MCF 10A (cell line): ENCODE measurements around the gene ARMC9. TPM values are rescaled to one million over a fixed set of nuclear protein-coding genes. Genes with fewer than 3 reads are reported as not detected.

ENCODE experiments used
- BruUV-seq: library from RNA; stranded (reverse); fragments of 400-500 nt; replicated peaks from 2 replicates; lab custom pipeline; 2021; lab: Mats Ljungman, UMichigan
- CTCF ChIA-PET: fragments of 300-600 bp; sonication (Branson Sonifier 250); formaldehyde crosslinking; extraction: SDS; loops from one replicate; lab custom pipeline; 2021; ENCODE audit warnings: antibody characterized with exemption, inconsistent platforms; lab: Yijun Ruan, JAX
- POLR2A ChIA-PET: fragments of 300-600, 350-650 bp; sonication (Branson Sonifier 250); formaldehyde crosslinking; extraction: SDS; loops from one replicate; lab custom pipeline; 2020; ENCODE audit warnings: antibody characterized with exemption, inconsistent platforms; lab: Yijun Ruan, JAX
- DNase-seq: peaks from one replicate; pipeline ENCODE4 v3.0.0-alpha.2; 2018; ENCODE audit not compliant: unreplicated experiment
- H3K27ac Mint-ChIP-seq: one replicate; pipeline ENCODE4 v1.8.0; 2022; ENCODE audit warnings: mild to moderate bottlenecking, low read depth, mixed read lengths; ENCODE audit not compliant: unreplicated experiment
- H3K27me3 Mint-ChIP-seq: one replicate; pipeline ENCODE4 v1.8.0; 2022; ENCODE audit warnings: mixed read lengths; ENCODE audit not compliant: insufficient read depth, unreplicated experiment
- H3K36me3 Mint-ChIP-seq: one replicate; pipeline ENCODE4 v1.8.0; 2022; ENCODE audit warnings: mild to moderate bottlenecking, moderate library complexity, mixed read lengths; ENCODE audit not compliant: insufficient read depth, unreplicated experiment
- H3K4me1 Mint-ChIP-seq: one replicate; pipeline ENCODE4 v1.8.0; 2022; ENCODE audit warnings: mixed read lengths; ENCODE audit not compliant: insufficient read depth, unreplicated experiment
- H3K4me3 Mint-ChIP-seq: one replicate; pipeline ENCODE4 v1.8.0; 2022; ENCODE audit warnings: mild to moderate bottlenecking, moderate library complexity, mixed read lengths; ENCODE audit not compliant: unreplicated experiment
- H3K9me3 Mint-ChIP-seq: one replicate; pipeline ENCODE4 v1.8.0; 2022; ENCODE audit warnings: mixed read lengths; ENCODE audit not compliant: unreplicated experiment
- CTCF ChIP-seq: fragments of 200-600 bp; IDR thresholded peaks from one replicate; pipeline ENCODE4 v1.8.0; 2022; ENCODE audit warnings: antibody characterized with exemption, mild to moderate bottlenecking; ENCODE audit not compliant: unreplicated experiment
- intact Hi-C: fragments of 100-400 bp; cut with micrococcal nuclease; formaldehyde crosslinking; loops from 2 replicates; pipeline ENCODE4 v1.14.1; 2022
- total RNA-seq: library from RNA; stranded (reverse); gene quantifications from 2 replicates; pipeline ENCODE4 v1.2.3, GENCODE V29; 2022

Gene ARMC9
- total RNA-seq, 1 experiment from 2014 or later, result 16.5 TPM

GRCh38 chr2:231364061-231364460 lies 165.6 kb downstream of the ARMC9 start:
- Mint-ChIP-seq H3K4me3 (no peak overlapping the region), H3K27me3 (no peaks in the 10 kb centered on the region), H3K4me1 (peaks cover 7% of the 10 kb centered on the region), H3K27ac (peak overlapping the region; percentile 85), H3K36me3 (peaks cover 5% of the 10 kb centered on the region), H3K9me3 (no peaks in the 10 kb centered on the region)
- intact Hi-C loops, result no loop called here
- DNase-seq, result no peak
- TF ChIP-seq CTCF, result no peak
- POLR2A ChIA-PET, result no interaction called here
- CTCF ChIA-PET, result interaction anchor here (1.4 kb wide), 2 partner anchors 9 to 42 kb away, joined by 3 to 7 read pairs; no protein-coding TSS in a partner anchor
- BruUV-seq, result no TSS peak

GRCh38 chr2:231364961-231365810 lies 166.8 kb downstream of the ARMC9 start:
- TF ChIP-seq CTCF, result no peak
- CTCF ChIA-PET, result interaction anchor here (0.6 to 0.9 kb wide), 2 partner anchors 35 to 114 kb away, joined by 3 read pairs; no protein-coding TSS in a partner anchor
- intact Hi-C loops, result no loop called here

GRCh38 chr2:231367178-231367577 lies 168.7 kb downstream of the ARMC9 start:
- CTCF ChIA-PET, result interaction anchor here (0.6 kb wide), 1 partner anchor 13 kb away, joined by 3 read pairs; no protein-coding TSS in a partner anchor
- no peaks in the 10 kb centered on the region for H3K27me3 Mint-ChIP-seq
- peaks cover 7% of the 10 kb centered on the region for H3K4me1 Mint-ChIP-seq
- no peaks in the 10 kb centered on the region for H3K9me3 Mint-ChIP-seq
- no TSS peak for BruUV-seq
- no peak for TF ChIP-seq CTCF
- intact Hi-C loops, result no loop called here
- H3K36me3 Mint-ChIP-seq, result no peaks in the 10 kb centered on the region
- POLR2A ChIA-PET, result no interaction called here
- no peak overlapping the region for H3K4me3 Mint-ChIP-seq
- no peak overlapping the region for H3K27ac Mint-ChIP-seq
- no peak for DNase-seq

More at GRCh38 chr2:231364961-231365810, 166.8 kb downstream of the ARMC9 start:
- Mint-ChIP-seq H3K4me1 (peaks cover 7% of the 10 kb centered on the region), H3K27me3 (no peaks in the 10 kb centered on the region), H3K9me3 (no peaks in the 10 kb centered on the region), H3K27ac (peak overlapping the region; percentile 85), H3K36me3 (peaks cover 5% of the 10 kb centered on the region), H3K4me3 (peak overlapping the region; percentile 52)
- POLR2A ChIA-PET, result interaction anchor here (0.7 to 0.9 kb wide), 4 partner anchors 12 to 1700 kb away, joined by 3 to 5 read pairs (median 4); no protein-coding TSS in a partner anchor
- DNase-seq, result peak; percentile 74
- no TSS peak for BruUV-seq

GRCh38 chr2:231369580-231370428 lies 171.4 kb downstream of the ARMC9 start:
- H3K36me3 Mint-ChIP-seq, result no peaks in the 10 kb centered on the region
- ChIA-PET POLR2A (no interaction called here), CTCF (interaction anchor here (0.7 to 1.1 kb wide), 2 partner anchors 142 to 387 kb away, joined by 3 read pairs; no protein-coding TSS in a partner anchor)
- BruUV-seq, result no TSS peak
- H3K4me1 Mint-ChIP-seq, result peaks cover 11% of the 10 kb centered on the region
- no peak for TF ChIP-seq CTCF
- H3K9me3 Mint-ChIP-seq, result no peaks in the 10 kb centered on the region
- DNase-seq, result no peak
- no peaks in the 10 kb centered on the region for H3K27me3 Mint-ChIP-seq
- H3K4me3 Mint-ChIP-seq, result no peak overlapping the region
- H3K27ac Mint-ChIP-seq, result no peak overlapping the region
- intact Hi-C loops, result no loop called here
